GM12892 (cell line): Measurements from ENCODE around the gene MS4A8.

ENCODE experiments used
- POLR2A ChIP-seq: IDR thresholded peaks from 2 replicates; pipeline ENCODE4 v1.6.1; 2011; ENCODE audit warnings: low read depth, low read length, control low read depth
- POLR2AphosphoS5 ChIP-seq: IDR thresholded peaks from 2 replicates; pipeline ENCODE4 v1.6.1; 2011; ENCODE audit warnings: low read depth, low read length, control low read depth
- TAF1 ChIP-seq: IDR thresholded peaks from 2 replicates; pipeline ENCODE4 v1.6.1; 2011; ENCODE audit warnings: low read depth, mild to moderate bottlenecking, control low read depth, low read length, borderline replicate concordance

- no peak for TF ChIP-seq POLR2AphosphoS5
- TF ChIP-seq POLR2A = no peak
- TF ChIP-seq TAF1 = no peak
Measured at GRCh38 chr11:60672255-60672654, 27.2 kb upstream of the MS4A8 start.
